NCI-H2081 (cell line): ENCODE measurements around the gene NPAS3.

ENCODE experiments used
- DNase-seq, 2 experiments: peaks; one replicate each; lab custom pipeline; 2025; lab: John Stamatoyannopoulos, UW

NPAS3 gene

GRCh38 chr14:33793398-33794110, 854.9 kb downstream of the NPAS3 start:
- no peak for DNase-seq

GRCh38 chr14:33794791-33795305, 856.2 kb downstream of the NPAS3 start:
- DNase-seq, result no peak

- DNase-seq, result no peak
Observed at GRCh38 chr14:33796356-33796755, 857.7 kb downstream of the NPAS3 start.

GRCh38 chr14:33799705-33800570, 861.3 kb downstream of the NPAS3 start:
- no peak for DNase-seq

- no peak for DNase-seq
Observed at GRCh38 chr14:33800735-33801163, 862.1 kb downstream of the NPAS3 start.

GRCh38 chr14:33802737-33803136, 864.1 kb downstream of the NPAS3 start:
- no peak for DNase-seq

- no peak for DNase-seq
Observed at GRCh38 chr14:33805593-33805992, 866.9 kb downstream of the NPAS3 start.

GRCh38 chr14:33806905-33807304, 868.2 kb downstream of the NPAS3 start:
- DNase-seq, result no peak

GRCh38 chr14:33808187-33808586, 869.5 kb downstream of the NPAS3 start:
- no peak for DNase-seq

- DNase-seq, result no peak
Observed at GRCh38 chr14:33809396-33809981, 870.8 kb downstream of the NPAS3 start.

GRCh38 chr14:33810308-33810707, 871.6 kb downstream of the NPAS3 start:
- no peak for DNase-seq

GRCh38 chr14:33811721-33812120, 873.0 kb downstream of the NPAS3 start:
- DNase-seq, result no peak

- no peak for DNase-seq
Observed at GRCh38 chr14:33812181-33812580, 873.5 kb downstream of the NPAS3 start.

- no peak for DNase-seq
Observed at GRCh38 chr14:33812601-33813000, 873.9 kb downstream of the NPAS3 start.

- no peak for DNase-seq
Observed at GRCh38 chr14:33814010-33814409, 875.3 kb downstream of the NPAS3 start.

GRCh38 chr14:33833706-33834465, 895.2 kb downstream of the NPAS3 start:
- no peak for DNase-seq

GRCh38 chr14:33834466-33835260, 896.0 kb downstream of the NPAS3 start:
- DNase-seq, result no peak

- DNase-seq, result no peak
Observed at GRCh38 chr14:33835261-33835655, 896.6 kb downstream of the NPAS3 start.

GRCh38 chr14:33835677-33836076, 897.0 kb downstream of the NPAS3 start:
- no peak for DNase-seq

- no peak for DNase-seq
Observed at GRCh38 chr14:33836203-33836899, 897.7 kb downstream of the NPAS3 start.
